GM23338 (cell line): ENCODE measurements around the gene UGCG.

Source experiments
- CREB1 ChIP-seq: fragments of 250-450 bp; sonication (Bioruptor Pico); IDR thresholded peaks from 2 replicates; pipeline ENCODE4 v1.5.0; 2020; ENCODE audit warnings: low read depth, mild to moderate bottlenecking, moderate library complexity
- EZH2 ChIP-seq: fragments of 200-600 bp; sonication (generic); IDR thresholded peaks from one replicate; pipeline ENCODE4 v1.8.0; 2017; ENCODE audit warnings: antibody characterized with exemption, mild to moderate bottlenecking, low read depth; ENCODE audit not compliant: unreplicated experiment
- EZH2phosphoT487 ChIP-seq: fragments of 200-600 bp; sonication (generic); IDR thresholded peaks from one replicate; pipeline ENCODE4 v1.8.1; 2018; ENCODE audit warnings: antibody characterized with exemption; ENCODE audit not compliant: unreplicated experiment
- JUNB ChIP-seq: IDR thresholded peaks from one replicate; pipeline ENCODE4 v1.6.1; 2016; ENCODE audit warnings: antibody characterized with exemption; ENCODE audit not compliant: unreplicated experiment
- NANOG ChIP-seq: IDR thresholded peaks from 2 replicates; pipeline ENCODE4 v1.6.1; 2016; ENCODE audit warnings: antibody characterized with exemption, borderline replicate concordance
- POLR2AphosphoS5 ChIP-seq: IDR thresholded peaks from 2 replicates; pipeline ENCODE4 v1.6.1; 2016; ENCODE audit warnings: antibody characterized with exemption, low read depth
- STAT1 ChIP-seq: IDR thresholded peaks from one replicate; pipeline ENCODE4 v1.6.1; 2016; ENCODE audit warnings: antibody characterized with exemption; ENCODE audit not compliant: unreplicated experiment
- ZNF114 ChIP-seq: fragments of 250-450 bp; sonication (Bioruptor Pico); IDR thresholded peaks from 2 replicates; pipeline ENCODE4 v1.5.0; 2020; ENCODE audit warnings: mild to moderate bottlenecking, moderate library complexity
- ZNF331 ChIP-seq: fragments of 250-450 bp; sonication (Bioruptor Pico); IDR thresholded peaks from 2 replicates; pipeline ENCODE4 v1.5.0; 2020; ENCODE audit warnings: low read depth, mild to moderate bottlenecking, moderate library complexity
- TF ChIP-seq, protein P1 (sequence below), 2 experiments: fragments of 200-600 bp in 1 of 2; sonication (generic) in 1 of 2; conservative IDR thresholded peaks; 2 replicates each; pipeline versions ENCODE4 v1.5.1 to v1.6.1; 2016 to 2017; ENCODE audit warnings: antibody characterized with exemption in 2 of 2, low read depth in 2 of 2, mild to moderate bottlenecking in 2 of 2, moderate library complexity in 1 of 2
- TF ChIP-seq, protein P2 (sequence below): IDR thresholded peaks from 2 replicates; pipeline ENCODE4 v1.6.1; 2016; ENCODE audit warnings: antibody characterized with exemption
- TF ChIP-seq, protein P3 (sequence below): IDR thresholded peaks from one replicate; pipeline ENCODE4 v1.6.1; 2018; ENCODE audit warnings: antibody characterized with exemption; ENCODE audit not compliant: unreplicated experiment
- TF ChIP-seq, protein P4 (sequence below): fragments of 250-450 bp; sonication (Bioruptor Pico); IDR thresholded peaks from 2 replicates; pipeline ENCODE4 v1.5.0; 2020; ENCODE audit warnings: mild to moderate bottlenecking, moderate library complexity

DNA sequence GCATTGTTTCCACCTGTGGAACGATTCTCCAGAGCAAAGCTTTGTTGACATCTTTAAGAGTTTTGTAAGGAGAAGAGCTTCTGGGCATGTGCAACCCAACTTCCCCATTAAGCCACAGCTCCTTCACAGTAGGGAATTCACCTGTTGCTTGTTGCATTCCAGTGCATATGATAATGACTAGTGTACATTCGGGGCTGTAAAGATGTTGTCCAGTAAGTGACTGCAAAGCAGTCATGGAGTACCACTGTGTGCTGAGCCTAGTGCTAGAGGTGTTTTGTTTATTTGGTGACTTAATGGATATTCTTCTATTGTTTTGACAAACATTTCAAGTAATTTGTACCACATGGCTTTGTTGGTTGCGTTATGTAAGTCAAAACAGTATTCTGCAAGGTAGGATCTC, 12.8 kb downstream of the UGCG start:
- TF ChIP-seq EZH2phosphoT487 (no peak), POLR2AphosphoS5 (no peak), CREB1 (CRISPR knock-in tag) (no peak), STAT1 (no peak), EZH2 (no peak), JUNB (no peak), ZNF331 (CRISPR knock-in tag) (no peak), ZNF114 (CRISPR knock-in tag) (no peak), NANOG (no peak)
- TF ChIP-seq, protein P1, sequence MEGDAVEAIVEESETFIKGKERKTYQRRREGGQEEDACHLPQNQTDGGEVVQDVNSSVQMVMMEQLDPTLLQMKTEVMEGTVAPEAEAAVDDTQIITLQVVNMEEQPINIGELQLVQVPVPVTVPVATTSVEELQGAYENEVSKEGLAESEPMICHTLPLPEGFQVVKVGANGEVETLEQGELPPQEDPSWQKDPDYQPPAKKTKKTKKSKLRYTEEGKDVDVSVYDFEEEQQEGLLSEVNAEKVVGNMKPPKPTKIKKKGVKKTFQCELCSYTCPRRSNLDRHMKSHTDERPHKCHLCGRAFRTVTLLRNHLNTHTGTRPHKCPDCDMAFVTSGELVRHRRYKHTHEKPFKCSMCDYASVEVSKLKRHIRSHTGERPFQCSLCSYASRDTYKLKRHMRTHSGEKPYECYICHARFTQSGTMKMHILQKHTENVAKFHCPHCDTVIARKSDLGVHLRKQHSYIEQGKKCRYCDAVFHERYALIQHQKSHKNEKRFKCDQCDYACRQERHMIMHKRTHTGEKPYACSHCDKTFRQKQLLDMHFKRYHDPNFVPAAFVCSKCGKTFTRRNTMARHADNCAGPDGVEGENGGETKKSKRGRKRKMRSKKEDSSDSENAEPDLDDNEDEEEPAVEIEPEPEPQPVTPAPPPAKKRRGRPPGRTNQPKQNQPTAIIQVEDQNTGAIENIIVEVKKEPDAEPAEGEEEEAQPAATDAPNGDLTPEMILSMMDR (conservative IDR thresholded peaks at IDR 0.05; ENCODE audit: low read depth in 2 of 2): no peak
- TF ChIP-seq, protein P2, sequence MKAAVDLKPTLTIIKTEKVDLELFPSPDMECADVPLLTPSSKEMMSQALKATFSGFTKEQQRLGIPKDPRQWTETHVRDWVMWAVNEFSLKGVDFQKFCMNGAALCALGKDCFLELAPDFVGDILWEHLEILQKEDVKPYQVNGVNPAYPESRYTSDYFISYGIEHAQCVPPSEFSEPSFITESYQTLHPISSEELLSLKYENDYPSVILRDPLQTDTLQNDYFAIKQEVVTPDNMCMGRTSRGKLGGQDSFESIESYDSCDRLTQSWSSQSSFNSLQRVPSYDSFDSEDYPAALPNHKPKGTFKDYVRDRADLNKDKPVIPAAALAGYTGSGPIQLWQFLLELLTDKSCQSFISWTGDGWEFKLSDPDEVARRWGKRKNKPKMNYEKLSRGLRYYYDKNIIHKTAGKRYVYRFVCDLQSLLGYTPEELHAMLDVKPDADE: no peak
- TF ChIP-seq, protein P3, sequence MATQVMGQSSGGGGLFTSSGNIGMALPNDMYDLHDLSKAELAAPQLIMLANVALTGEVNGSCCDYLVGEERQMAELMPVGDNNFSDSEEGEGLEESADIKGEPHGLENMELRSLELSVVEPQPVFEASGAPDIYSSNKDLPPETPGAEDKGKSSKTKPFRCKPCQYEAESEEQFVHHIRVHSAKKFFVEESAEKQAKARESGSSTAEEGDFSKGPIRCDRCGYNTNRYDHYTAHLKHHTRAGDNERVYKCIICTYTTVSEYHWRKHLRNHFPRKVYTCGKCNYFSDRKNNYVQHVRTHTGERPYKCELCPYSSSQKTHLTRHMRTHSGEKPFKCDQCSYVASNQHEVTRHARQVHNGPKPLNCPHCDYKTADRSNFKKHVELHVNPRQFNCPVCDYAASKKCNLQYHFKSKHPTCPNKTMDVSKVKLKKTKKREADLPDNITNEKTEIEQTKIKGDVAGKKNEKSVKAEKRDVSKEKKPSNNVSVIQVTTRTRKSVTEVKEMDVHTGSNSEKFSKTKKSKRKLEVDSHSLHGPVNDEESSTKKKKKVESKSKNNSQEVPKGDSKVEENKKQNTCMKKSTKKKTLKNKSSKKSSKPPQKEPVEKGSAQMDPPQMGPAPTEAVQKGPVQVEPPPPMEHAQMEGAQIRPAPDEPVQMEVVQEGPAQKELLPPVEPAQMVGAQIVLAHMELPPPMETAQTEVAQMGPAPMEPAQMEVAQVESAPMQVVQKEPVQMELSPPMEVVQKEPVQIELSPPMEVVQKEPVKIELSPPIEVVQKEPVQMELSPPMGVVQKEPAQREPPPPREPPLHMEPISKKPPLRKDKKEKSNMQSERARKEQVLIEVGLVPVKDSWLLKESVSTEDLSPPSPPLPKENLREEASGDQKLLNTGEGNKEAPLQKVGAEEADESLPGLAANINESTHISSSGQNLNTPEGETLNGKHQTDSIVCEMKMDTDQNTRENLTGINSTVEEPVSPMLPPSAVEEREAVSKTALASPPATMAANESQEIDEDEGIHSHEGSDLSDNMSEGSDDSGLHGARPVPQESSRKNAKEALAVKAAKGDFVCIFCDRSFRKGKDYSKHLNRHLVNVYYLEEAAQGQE: no peak
- TF ChIP-seq, protein P4, sequence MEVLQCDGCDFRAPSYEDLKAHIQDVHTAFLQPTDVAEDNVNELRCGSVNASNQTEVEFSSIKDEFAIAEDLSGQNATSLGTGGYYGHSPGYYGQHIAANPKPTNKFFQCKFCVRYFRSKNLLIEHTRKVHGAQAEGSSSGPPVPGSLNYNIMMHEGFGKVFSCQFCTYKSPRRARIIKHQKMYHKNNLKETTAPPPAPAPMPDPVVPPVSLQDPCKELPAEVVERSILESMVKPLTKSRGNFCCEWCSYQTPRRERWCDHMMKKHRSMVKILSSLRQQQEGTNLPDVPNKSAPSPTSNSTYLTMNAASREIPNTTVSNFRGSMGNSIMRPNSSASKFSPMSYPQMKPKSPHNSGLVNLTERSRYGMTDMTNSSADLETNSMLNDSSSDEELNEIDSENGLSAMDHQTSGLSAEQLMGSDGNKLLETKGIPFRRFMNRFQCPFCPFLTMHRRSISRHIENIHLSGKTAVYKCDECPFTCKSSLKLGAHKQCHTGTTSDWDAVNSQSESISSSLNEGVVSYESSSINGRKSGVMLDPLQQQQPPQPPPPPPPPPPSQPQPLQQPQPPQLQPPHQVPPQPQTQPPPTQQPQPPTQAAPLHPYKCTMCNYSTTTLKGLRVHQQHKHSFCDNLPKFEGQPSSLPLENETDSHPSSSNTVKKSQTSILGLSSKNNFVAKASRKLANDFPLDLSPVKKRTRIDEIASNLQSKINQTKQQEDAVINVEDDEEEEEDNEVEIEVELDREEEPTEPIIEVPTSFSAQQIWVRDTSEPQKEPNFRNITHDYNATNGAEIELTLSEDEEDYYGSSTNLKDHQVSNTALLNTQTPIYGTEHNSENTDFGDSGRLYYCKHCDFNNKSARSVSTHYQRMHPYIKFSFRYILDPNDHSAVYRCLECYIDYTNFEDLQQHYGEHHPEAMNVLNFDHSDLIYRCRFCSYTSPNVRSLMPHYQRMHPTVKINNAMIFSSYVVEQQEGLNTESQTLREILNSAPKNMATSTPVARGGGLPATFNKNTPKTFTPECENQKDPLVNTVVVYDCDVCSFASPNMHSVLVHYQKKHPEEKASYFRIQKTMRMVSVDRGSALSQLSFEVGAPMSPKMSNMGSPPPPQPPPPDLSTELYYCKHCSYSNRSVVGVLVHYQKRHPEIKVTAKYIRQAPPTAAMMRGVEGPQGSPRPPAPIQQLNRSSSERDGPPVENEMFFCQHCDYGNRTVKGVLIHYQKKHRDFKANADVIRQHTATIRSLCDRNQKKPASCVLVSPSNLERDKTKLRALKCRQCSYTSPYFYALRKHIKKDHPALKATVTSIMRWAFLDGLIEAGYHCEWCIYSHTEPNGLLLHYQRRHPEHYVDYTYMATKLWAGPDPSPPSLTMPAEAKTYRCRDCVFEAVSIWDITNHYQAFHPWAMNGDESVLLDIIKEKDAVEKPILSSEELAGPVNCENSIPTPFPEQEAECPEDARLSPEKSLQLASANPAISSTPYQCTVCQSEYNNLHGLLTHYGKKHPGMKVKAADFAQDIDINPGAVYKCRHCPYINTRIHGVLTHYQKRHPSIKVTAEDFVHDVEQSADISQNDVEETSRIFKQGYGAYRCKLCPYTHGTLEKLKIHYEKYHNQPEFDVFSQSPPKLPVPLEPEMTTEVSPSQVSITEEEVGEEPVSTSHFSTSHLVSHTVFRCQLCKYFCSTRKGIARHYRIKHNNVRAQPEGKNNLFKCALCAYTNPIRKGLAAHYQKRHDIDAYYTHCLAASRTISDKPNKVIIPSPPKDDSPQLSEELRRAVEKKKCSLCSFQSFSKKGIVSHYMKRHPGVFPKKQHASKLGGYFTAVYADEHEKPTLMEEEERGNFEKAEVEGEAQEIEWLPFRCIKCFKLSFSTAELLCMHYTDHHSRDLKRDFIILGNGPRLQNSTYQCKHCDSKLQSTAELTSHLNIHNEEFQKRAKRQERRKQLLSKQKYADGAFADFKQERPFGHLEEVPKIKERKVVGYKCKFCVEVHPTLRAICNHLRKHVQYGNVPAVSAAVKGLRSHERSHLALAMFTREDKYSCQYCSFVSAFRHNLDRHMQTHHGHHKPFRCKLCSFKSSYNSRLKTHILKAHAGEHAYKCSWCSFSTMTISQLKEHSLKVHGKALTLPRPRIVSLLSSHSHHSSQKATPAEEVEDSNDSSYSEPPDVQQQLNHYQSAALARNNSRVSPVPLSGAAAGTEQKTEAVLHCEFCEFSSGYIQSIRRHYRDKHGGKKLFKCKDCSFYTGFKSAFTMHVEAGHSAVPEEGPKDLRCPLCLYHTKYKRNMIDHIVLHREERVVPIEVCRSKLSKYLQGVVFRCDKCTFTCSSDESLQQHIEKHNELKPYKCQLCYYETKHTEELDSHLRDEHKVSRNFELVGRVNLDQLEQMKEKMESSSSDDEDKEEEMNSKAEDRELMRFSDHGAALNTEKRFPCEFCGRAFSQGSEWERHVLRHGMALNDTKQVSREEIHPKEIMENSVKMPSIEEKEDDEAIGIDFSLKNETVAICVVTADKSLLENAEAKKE (CRISPR knock-in tag): no peak
